HG02588 (cell line): Measurements from ENCODE around the gene SNPH.

Experiments used
- ATAC-seq: cut with Tn5 transposase; IDR thresholded peaks from one replicate; pipeline ENCODE4 v1.9.1; 2021; ENCODE audit warnings: mild to moderate bottlenecking, moderate library complexity; ENCODE audit not compliant: unreplicated experiment

The SNPH gene

DNA sequence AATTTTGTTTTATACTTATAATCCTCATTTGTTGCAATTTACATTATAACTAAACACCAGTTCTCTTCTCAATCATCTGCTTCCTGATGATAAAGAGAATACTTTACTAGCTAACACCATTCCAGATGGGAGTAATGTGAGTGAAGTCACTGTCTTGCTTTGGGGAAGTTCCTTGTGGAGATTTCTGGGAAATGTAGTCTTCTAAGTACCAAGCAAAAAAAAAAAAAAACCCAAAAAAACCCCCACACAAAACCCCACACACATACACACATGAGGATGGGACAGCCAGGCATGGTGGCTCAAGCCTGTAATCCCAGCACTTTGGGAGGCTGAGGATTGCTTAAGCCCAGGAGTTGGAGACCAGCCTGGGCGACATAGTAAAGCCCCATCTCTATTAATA is 2.2 kb upstream of the SNPH start:
- no peak for ATAC-seq

DNA sequence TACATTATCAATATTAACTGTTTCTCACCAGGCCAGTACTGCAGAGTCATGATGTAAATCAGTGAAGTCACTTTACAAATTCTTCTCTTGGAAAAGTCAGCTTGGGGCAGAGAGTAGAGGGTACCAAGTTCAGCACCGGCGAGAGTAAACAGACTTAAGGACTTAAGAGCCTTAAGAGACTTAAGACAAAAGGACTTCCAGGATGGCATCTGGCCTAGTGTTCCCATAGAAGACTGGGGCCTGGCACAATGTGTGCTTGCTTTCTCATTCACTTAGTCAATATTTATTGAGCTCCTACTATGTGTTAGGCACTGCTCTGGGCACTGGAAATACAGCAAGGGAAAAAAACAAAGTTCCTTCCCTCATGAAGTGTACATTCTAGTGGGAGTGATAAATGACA is 1.4 kb upstream of the SNPH start:
- ATAC-seq: no peak

DNA sequence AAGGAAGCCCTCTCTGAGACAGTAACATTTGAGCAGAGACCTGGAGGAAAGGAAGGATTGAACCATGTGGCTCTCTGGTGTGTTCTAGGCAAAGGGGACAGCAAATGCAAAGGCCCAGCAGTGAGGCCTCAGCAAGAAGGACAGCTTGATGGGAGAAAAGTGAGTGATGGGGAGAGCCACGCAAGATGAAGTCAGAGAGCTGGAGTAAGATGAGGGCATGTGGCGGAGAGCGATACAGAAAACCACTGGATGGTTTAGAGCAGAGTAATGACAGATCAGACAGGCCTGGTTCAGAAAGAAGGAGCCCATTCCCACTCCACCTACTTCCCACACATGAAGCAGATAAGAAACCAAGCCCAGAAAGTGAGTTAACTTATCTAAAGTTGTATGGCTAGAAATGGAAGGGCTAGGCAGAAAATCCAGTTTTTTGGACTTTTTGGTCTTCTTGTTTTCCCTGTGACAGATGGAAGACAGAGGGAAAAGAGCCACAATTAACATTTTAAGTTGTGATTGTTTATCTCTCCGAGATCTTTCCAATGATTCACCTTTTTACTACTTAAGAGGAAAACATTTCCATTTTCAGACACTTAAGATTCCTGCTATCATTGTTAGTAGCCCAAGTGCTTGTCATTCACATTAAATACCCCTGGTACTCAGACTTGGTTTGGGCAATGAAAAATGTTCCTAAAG is 723 bp upstream of the SNPH start:
- no peak for ATAC-seq

DNA sequence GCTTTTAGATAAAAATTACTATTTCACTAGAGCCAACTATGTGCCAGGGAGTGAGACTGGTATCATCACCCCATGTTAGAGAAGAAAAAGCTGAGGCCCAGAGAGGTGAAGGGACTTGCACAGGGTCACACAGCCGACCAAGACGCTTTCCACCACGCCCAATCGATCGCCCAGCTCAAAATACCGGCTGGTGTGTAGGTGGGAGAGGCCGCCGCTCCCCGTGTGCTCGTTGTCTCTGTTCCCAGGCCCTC is 253 bp upstream of the SNPH start:
- no peak for ATAC-seq

DNA sequence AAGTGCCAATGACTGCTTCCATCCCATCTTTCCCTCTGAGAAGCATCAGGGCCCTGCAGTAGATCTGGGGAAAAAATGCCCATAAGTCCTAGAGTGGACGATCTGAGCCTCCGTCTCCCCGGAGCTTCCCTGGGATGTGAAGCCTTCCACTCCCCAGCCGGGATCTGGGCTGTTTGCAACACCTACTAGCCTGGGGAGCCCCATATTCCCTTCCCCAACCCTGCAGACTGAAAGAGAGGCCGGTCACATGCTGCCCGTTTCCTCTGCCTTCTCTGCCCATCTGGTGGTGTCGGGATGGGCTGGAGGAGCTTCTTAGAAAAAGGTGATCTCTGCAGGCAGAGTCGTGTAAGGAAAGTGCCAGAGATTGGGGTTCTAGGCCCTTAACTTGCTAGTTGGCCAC is 1.1 kb downstream of the SNPH start:
- ATAC-seq: no peak

DNA sequence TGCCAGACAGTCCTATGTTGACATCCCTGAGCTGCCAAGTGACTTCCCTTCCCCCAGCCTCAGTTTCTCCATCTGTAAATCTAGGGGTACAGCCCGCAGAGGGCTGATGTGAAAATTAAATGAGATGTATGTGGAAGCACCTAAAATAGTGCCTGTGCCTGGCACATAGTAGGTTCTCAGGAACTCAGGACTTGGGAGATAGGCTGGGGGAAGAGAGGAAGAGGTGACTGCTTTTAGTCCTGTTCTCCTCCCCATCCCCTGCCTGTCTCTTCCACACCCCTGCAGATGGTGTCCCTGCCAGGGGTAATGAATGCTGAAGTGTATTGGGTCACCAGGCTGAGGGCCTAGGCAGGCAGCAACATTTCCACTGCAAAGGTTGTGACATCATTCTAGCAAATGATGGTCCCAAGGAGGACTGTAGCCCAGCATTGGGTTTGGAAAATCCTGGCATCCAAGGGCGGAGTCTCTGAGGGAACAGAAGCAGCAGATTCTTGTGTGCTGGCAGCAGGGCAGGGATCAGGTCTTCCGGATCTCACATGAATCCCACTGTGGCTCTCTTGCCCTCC is 1.8 kb downstream of the SNPH start:
- ATAC-seq: no peak

DNA sequence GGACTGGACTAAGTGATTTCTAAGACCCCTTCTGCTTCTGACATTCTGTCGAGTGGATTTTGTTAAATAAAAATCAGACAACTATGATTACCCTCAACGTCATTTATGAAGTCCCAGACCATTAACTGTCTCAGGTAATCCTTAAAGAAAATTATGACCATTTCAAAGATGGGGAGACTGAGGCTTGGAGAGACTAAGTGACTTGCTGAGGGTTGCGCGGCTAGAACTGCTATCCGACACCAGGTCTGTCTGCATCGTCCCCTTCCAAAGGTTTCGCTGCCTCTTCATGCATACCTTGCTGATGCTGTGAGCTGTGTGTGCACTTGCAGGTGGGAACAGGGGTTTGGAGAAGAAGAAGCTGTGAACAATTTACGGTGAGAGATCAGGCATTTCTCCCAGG is 3.1 kb downstream of the SNPH start:
- no peak for ATAC-seq

DNA sequence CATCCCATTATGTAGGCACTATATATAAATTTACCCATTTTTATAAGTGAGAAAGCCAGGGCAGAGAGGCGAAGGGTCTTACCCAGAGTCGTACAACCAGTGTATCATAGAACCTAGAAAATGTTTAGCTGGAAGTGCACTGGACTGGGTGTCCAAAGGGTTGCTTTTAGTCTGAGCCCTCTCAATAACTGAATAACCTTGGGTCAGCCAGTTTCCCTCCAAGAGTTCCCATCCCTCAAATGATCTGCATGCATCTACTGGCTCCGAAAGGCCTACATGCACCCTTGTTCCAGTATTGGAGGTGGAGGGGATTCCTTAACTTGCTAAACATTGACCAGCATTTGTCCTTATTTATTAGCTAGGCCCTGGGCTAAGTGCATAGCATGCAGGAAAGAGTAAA is 3.8 kb downstream of the SNPH start:
- no peak for ATAC-seq

DNA sequence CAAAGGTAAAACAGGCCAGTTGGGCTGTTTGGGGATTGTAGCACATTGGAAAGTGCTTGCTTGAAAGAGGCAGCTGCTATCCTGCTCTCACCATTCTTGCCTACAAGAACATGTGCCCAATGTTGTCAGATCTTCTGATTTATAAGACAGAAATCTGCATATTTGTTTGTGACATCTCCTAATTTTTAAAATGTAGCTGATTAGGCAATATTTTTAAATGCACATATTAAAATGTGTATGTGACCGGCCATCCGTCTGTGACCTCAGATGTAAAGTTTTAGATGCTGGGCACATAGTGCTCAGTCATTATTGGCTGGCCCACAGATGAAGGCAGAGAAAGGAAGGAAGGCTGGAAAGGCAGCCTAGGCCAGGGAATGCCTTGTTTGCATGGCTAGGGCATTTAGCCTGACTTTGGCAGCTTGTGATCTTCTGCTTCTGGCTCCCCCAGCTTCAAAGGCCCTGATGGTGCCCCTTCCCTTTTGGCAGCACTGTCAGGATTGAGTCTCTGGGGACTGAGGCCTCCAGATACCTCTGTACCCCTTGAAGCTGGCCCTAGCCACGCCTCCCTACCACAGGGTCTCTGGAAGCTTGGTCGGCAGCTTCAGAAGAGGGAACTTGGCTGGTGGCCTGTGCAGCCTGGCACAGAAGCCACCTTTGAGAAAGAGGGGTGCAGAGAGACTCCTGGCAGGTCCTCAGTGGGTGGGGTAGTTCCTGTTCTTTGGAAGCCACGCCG is 6.4 kb downstream of the SNPH start:
- no peak for ATAC-seq

DNA sequence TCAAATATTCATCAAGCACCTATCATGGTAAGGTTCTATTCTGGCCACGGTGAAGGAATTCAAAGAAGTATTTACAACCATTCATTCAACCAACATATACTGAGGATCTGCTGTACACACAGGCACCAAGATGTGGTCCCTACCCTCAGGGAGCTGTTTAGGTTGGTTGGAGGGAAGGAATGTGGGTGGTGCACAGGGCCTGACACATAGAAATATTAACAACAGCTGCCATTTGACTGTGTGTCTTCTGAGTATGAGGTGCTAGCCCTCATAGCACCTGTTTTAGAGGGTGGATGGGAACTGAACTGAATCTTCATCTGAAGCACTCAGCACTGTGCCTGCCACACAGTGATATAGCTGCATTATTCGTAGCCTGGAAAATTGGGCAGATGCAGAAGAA is 7.3 kb downstream of the SNPH start:
- ATAC-seq: no peak

DNA sequence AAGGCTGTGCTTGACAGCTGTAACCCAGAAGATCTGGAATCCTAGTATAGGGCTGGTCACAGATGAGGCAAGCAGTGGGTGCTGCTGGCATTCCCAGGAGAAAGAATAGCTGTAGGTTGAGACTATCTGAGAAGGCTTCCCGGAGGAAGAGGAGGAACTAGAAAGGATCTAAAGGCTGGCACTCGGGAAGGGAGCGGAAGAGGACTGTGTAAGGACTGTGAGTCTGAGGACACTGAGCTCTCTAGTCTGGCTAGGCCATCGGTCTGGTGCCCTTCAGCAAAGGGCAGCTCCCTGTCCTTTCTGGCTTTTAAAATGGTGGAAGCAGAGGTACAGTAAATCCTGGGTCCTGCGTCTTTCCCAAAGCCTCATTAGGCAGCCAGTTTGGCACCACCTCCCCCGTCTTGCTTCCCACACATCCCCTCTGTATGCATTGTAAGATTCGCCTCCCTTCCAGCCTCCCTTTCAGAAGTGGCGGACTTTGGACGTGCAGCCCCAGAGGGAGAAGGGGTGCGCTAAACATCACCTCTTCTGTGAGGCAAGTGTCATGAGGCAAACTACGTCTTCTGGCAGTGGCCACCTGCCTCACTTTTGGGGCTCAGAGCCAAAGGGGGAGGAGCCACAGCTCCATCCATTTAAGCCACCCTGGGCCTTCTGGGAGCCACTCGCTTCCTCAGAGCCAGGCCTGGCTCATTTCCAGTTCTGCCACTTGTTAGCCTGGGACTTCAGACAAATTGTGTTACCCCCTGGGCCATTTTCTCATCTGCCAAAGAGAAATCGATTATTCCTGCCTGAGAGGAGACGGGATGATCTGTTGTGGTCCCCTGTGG is 8.6 kb downstream of the SNPH start:
- ATAC-seq: no peak

DNA sequence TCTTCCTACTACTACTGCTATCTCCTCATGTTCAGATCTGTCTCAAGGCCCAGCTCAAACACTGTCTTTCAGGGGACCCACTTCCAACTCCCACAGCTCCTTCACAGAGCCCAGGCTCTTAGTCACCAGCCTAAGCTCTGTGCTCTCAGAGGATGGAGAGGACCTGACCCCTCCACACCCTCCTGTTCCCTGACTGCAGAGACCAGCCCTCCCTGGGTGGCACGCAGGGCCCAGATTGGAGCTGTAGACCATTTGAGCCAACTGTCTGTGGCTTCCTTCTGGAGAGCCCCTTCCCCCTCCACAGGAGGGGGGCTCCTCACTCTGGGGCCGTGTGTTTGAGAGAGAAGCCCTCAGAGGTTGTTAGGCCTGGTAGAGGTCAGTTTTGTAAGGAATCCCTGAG is 9.8 kb downstream of the SNPH start:
- no peak for ATAC-seq

DNA sequence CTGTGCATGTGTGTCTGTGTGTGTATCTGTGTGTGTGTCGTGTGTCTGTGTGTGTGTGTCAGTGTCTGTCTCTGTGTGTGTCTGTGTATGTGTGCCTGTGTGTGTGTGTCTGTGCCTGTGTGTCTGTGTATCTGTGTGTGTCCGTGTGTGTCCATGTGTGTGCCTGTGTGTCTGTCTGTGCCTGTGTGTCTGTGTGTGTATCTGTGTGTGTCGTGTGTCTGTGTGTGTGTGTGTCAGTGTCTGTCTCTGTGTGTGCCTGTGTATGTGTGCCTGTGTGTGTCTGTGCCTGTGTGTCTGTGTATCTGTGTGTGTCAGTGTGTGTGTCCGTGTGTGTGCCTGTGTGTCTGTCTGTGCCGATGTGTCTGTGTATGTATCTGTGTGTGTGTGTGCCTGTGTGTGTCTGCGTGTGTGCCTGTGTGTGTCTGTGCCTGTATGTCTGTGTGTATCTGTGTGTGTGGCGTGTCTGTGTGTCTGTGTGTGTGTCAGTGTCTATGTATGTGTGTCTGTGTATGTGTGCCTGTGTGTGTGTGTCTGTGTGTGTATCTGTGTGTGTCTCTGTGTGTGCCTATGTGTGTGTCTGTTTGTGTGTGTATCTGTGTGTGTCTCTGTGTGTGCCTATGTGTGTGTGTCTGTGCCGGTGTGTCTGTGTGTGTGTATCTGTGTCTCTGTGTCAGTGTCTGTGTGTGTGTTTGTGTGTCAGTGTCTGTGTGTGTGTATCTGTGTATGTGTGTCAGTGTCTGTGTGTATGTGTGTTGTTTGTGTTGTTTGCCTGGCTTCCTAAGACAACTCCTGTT is 11.6 kb downstream of the SNPH start:
- ATAC-seq: no peak

DNA sequence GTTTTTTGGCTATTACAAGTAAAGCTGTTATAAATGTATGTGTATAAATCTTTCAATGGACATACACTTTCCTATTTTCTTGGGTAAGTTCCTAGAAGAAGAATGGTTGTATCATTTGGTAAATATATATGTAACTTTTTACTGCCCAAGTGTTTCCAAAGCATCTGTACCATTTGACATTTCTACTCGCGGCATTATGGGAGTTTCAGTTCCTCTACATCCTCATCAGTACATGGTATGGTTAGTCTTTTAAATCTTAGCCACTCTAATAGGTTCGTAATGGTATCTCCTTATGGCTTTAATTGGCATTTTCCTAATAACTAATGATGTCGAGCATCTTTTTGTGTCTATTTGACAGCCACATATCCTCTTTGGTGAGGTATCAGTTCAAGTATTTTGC is 12.9 kb downstream of the SNPH start:
- no peak for ATAC-seq

DNA sequence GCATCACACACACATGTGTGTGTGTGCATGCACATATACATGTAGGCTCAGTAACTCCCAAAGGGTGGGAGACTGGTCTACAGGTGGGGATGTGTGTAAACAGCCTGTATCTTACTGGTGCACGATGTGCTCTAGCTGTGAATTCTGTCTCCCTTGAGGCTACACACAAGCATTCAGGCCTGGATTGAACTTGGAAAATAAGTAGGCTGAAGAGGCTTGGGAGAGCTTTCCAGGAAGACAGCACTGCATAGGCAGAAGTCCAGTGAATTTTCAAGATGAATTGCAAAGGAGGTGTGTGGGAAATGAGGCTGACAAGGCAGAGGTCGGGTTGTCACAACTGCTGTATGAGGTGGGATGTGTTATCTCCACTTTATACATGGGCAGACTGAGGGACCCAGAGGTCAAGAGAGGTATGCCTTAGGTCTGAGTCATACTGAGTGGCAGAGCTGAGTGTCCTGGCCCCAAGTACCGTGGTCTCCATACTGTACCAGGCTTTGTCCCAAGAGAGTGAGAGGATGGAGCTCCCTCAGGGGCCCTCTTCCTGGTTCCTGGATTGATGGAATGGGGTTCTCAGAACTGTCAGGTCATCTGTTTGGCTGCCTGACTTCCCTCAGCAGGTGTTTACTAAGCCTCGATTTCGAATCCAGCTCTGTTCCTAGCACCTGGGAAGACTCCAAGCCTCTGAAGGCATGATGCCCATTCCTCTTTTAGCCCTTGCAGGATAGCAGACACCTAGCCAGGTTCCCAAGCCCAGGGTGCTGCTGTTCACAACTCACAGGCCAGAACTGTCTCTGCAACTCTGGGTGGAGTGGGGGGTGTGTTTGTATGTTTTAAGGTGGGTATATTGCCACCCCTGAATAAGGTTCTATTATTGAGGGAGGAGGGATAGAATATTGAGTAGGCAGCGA is 14.4 kb downstream of the SNPH start:
- no peak for ATAC-seq

DNA sequence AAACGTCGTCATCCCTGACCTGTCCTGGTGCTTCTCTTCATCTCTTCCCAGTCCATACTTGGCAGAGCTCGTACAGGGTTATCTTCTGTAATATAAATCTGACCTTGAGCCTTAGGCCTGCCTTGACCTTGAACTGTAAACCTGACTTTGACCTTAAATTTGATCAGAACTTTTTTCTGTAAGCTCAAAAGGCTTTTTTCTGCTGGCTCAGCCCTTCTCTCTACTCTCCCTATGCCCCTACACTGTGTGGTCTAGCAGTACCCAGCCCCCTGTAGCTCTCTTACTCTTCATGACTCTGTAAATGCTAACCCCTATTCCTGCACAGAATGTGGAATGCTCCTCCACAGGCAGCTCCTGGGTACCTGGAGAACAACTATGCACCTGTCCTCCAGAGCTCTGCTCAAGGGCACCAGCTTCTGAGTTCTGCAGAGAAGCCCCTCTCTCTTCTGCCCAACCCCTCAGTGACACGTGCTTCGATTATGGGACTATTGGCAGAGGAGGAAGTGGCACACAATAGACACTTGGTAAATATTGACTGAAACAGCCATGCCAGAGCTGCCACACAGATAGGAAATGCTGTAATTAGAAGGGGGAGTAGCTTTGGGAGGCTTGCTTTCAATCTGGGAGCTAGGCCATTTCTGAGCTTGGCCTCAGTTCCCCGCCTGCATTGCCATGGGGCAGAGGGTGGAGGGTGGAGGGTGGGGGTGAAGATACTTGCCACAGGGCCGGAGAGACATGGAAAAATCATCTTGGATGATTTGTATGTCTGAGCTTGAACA is 15.4 kb downstream of the SNPH start:
- no peak for ATAC-seq

DNA sequence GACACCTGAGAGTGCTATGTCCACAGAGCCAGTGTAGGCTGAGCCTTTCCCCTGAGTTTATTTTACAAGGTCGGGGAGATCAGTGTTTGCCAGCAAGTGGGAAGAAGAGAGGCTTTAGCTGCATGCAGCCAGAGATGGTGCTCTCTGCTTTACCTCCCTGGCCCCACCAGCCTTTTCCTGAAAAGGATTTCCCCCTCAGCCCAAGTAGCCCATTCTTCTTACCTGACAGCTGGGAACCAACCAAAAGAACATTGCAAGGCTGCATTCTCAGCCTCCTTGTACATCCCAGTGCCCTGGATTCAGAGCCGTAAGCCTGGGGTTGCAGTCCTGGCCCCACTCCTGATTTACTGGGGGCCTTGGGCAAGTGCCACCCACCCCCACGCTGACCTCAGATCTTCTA is 16.9 kb downstream of the SNPH start:
- no peak for ATAC-seq

DNA sequence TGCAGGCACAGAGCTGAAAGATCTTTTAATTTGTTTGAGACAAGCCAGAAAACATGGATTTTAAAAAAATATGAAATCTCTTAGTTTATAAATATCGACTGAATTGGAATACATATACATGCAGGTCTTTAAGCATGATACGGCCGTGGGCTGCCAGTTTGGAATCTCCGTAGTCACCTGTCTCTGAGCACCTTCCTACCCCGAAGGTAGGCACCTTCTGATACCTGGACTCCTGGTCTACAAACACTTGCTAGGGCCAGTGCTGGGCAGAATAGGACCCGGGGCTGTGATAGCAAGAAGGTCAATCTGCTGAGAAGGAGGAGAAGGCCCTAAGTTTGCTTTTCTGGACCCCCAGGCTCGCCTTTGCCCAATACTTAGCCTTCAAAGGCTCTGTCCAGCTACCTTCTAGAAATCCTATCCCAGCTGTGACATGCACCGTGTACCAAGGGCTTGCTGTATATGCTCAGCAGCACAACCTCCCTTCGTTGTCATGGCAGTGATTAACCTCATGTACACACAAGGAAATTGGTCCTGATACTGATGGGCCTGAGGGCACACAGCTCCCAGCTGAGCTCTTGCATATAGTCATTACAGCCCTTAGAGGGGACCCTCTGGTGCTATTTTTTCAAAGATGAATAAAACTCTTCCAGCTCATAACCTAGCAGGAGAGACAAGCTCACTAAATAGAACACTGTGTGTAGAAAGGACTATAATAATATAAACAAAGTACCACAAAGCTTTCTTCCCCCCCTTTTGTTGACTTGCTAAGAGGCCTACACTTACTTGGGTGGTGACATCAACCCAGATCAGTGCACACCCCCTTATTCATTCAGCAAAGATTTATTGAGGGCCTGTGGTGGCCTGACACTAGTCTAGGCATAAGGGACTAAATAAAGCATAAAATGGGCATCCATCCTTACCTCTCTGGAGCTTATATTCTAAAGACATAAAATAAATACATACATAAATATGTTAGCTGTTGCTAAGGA is 17.7 kb downstream of the SNPH start:
- ATAC-seq: no peak
